HUDEP-2 (cell line): ENCODE results near the gene DEAF1.
"Not testable (repeated sequence)": the region's sequence is repeated elsewhere in the genome, so short reads cannot be mapped to it uniquely, and the experiment has no call there.

ENCODE experiments used
- DNase-seq, 76 experiments: peaks; one replicate each; lab custom pipeline; 2025; ENCODE audit not compliant: unreplicated experiment in 76 of 76; lab: John Stamatoyannopoulos, UW

Gene DEAF1

GRCh38 chr11:702462-703461 is 7.7 kb upstream of the DEAF1 start:
- DNase-seq, result peak in 43 of 76 experiments; percentile 8 to 58 (median 37)

GRCh38 chr11:701741-702461 is 6.9 kb upstream of the DEAF1 start:
- DNase-seq, result peak in 3 of 76 experiments; percentile 20 to 22 (median 22)

- no peak for DNase-seq
Observed at GRCh38 chr11:699753-700152, 4.7 kb upstream of the DEAF1 start.

- DNase-seq, result no peak
Observed at GRCh38 chr11:699116-699508, 4.1 kb upstream of the DEAF1 start.

GRCh38 chr11:698493-699115 is 3.6 kb upstream of the DEAF1 start:
- no peak for DNase-seq

GRCh38 chr11:697811-698311 is 2.8 kb upstream of the DEAF1 start:
- DNase-seq, result no peak

- DNase-seq, result no peak
Observed at GRCh38 chr11:696955-697491, 2.0 kb upstream of the DEAF1 start.

- DNase-seq, result peak in 75 of 76 experiments; percentile 42 to 99 (median 97)
Observed at GRCh38 chr11:695538-696248, 671 bp upstream of the DEAF1 start, which contains the start of gene TMEM80. Gene TMEM80 (plus strand): TSS chr11:695816. CDS start chr11:695828, 12 bp downstream.

GRCh38 chr11:695288-695537 is 191 bp upstream of the DEAF1 start:
- DNase-seq, result peak in 1 of 76 experiments; percentile 98

GRCh38 chr11:693887-694562 is 997 bp downstream of the DEAF1 start:
- no peak for DNase-seq

- DNase-seq, result peak in 1 of 76 experiments; percentile 30
Observed at GRCh38 chr11:693415-693831, 1.6 kb downstream of the DEAF1 start.

GRCh38 chr11:692824-693414 is 2.1 kb downstream of the DEAF1 start:
- no peak for DNase-seq

GRCh38 chr11:691710-692590 is 3.1 kb downstream of the DEAF1 start:
- DNase-seq, result peak in 1 of 76 experiments; percentile 21

GRCh38 chr11:690738-691633 is 4.0 kb downstream of the DEAF1 start:
- DNase-seq, result peak in 67 of 76 experiments; percentile 21 to 87 (median 51)

GRCh38 chr11:690244-690643 is 4.8 kb downstream of the DEAF1 start:
- DNase-seq, result not testable (repeated sequence)

GRCh38 chr11:689625-690024 is 5.4 kb downstream of the DEAF1 start:
- DNase-seq, result no peak

GRCh38 chr11:688681-689080 is 6.3 kb downstream of the DEAF1 start:
- no peak for DNase-seq
